Duodenal mucosa (tissue), 2 donors: ENCODE measurements around the gene LRRC75B.
"Not testable (repeated sequence)": the region's sequence is repeated elsewhere in the genome, so short reads cannot be mapped to it uniquely, and the experiment has no call there.

Experiments
- H3K27ac ChIP-seq: one replicate; pipeline ENCODE4 v1.7.0; 2013; ENCODE audit warnings: low read depth, low read length
- H3K27me3 ChIP-seq, 2 donors: one replicate each; pipeline ENCODE4 v1.7.0; 2013; ENCODE audit warnings: low read length in 2 of 2, control low read depth in 1 of 2; ENCODE audit not compliant: insufficient read depth in 2 of 2, control insufficient read depth in 1 of 2
- H3K36me3 ChIP-seq, 2 donors: one replicate each; pipeline ENCODE4 v1.7.0; 2013; ENCODE audit warnings: low read length in 2 of 2, control low read depth in 1 of 2; ENCODE audit not compliant: insufficient read depth in 2 of 2, control insufficient read depth in 1 of 2
- H3K4me1 ChIP-seq, 2 donors: one replicate each; pipeline ENCODE4 v1.7.0; 2013; ENCODE audit warnings: low read length in 2 of 2, control low read depth in 1 of 2; ENCODE audit not compliant: insufficient read depth in 2 of 2, control insufficient read depth in 1 of 2
- H3K4me3 ChIP-seq, 2 donors: one replicate each; pipeline ENCODE4 v1.7.0; 2013; ENCODE audit warnings: low read length in 2 of 2, low read depth in 1 of 2
- H3K9ac ChIP-seq, 2 donors: one replicate each; pipeline ENCODE4 v1.7.0; 2013; ENCODE audit warnings: low read length in 2 of 2, low read depth in 1 of 2
- H3K9me3 ChIP-seq, 2 donors: one replicate each; pipeline ENCODE4 v1.7.0; 2013; ENCODE audit warnings: low read length in 2 of 2, control low read depth in 1 of 2; ENCODE audit not compliant: control insufficient read depth in 1 of 2

The LRRC75B gene

GRCh38 chr22:24593559-24593835, 624 bp upstream of the LRRC75B start:
- Histone ChIP-seq H3K4me3 (peak overlapping the region in 1 of 2 donors; percentile 58), H3K4me1 (peaks cover 10 to 25% of the 10 kb centered on the region in 2 donors), H3K9ac (peak overlapping the region; percentile 54 to 76)
- H3K27me3 ChIP-seq, H3K9me3 ChIP-seq, H3K36me3 ChIP-seq, H3K27ac ChIP-seq: not testable (repeated sequence)

- H3K36me3 ChIP-seq = peaks cover 0 to 10% of the 10 kb centered on the region in 2 donors
- peak overlapping the region; percentile 56 to 57 for H3K9ac ChIP-seq
- H3K27ac ChIP-seq = peak overlapping the region; percentile 52
- peaks cover 10 to 25% of the 10 kb centered on the region in 2 donors for H3K4me1 ChIP-seq
- no peaks in the 10 kb centered on the region for H3K27me3 ChIP-seq
- H3K9me3 ChIP-seq = no peaks in the 10 kb centered on the region
- H3K4me3 ChIP-seq = peak overlapping the region; percentile 62 to 73
These were observed 619 bp downstream of the LRRC75B start for GRCh38 chr22:24592058-24592850.

GRCh38 chr22:24591286-24591830, 1.5 kb downstream of the LRRC75B start:
- peaks cover 10 to 25% of the 10 kb centered on the region in 2 donors for H3K4me1 ChIP-seq

GRCh38 chr22:24590596-24591173, 2.2 kb downstream of the LRRC75B start:
- Histone ChIP-seq H3K27ac (no peak overlapping the region), H3K4me1 (peaks cover 10 to 25% of the 10 kb centered on the region in 2 donors), H3K9ac (no peak overlapping the region), H3K9me3 (no peaks in the 10 kb centered on the region), H3K4me3 (no peak overlapping the region), H3K27me3 (no peaks in the 10 kb centered on the region), H3K36me3 (peaks cover 0 to 21% of the 10 kb centered on the region in 2 donors)

More at GRCh38 chr22:24591286-24591830, 1.5 kb downstream of the LRRC75B start:
- H3K27me3 ChIP-seq = no peaks in the 10 kb centered on the region
- H3K9me3 ChIP-seq = no peaks in the 10 kb centered on the region
- peaks cover 0 to 15% of the 10 kb centered on the region in 2 donors for H3K36me3 ChIP-seq
- no peak overlapping the region for H3K9ac ChIP-seq
- no peak overlapping the region for H3K27ac ChIP-seq
- no peak overlapping the region for H3K4me3 ChIP-seq

GRCh38 chr22:24589518-24590030, 3.3 kb downstream of the LRRC75B start:
- no peak overlapping the region for H3K9ac ChIP-seq
- no peak overlapping the region for H3K4me3 ChIP-seq
- no peaks in the 10 kb centered on the region for H3K27me3 ChIP-seq
- peaks cover 11 to 24% of the 10 kb centered on the region in 2 donors for H3K4me1 ChIP-seq
- no peaks in the 10 kb centered on the region for H3K9me3 ChIP-seq
- peaks cover 0 to 22% of the 10 kb centered on the region in 2 donors for H3K36me3 ChIP-seq
- H3K27ac ChIP-seq = no peak overlapping the region

- Histone ChIP-seq H3K9me3 (no peaks in the 10 kb centered on the region), H3K9ac (no peak overlapping the region), H3K36me3 (peaks cover 0 to 22% of the 10 kb centered on the region in 2 donors), H3K27me3 (no peaks in the 10 kb centered on the region), H3K4me3 (no peak overlapping the region), H3K4me1 (peaks cover 11 to 23% of the 10 kb centered on the region in 2 donors), H3K27ac (no peak overlapping the region)
These were observed 4.0 kb downstream of the LRRC75B start for GRCh38 chr22:24588757-24589481.

GRCh38 chr22:24588381-24588756, 4.5 kb downstream of the LRRC75B start:
- no peaks in the 10 kb centered on the region for H3K27me3 ChIP-seq
- no peak overlapping the region for H3K4me3 ChIP-seq
- peaks cover 0 to 22% of the 10 kb centered on the region in 2 donors for H3K36me3 ChIP-seq
- H3K27ac ChIP-seq = no peak overlapping the region
- H3K4me1 ChIP-seq = peaks cover 13 to 23% of the 10 kb centered on the region in 2 donors
- no peak overlapping the region for H3K9ac ChIP-seq
- H3K9me3 ChIP-seq = no peaks in the 10 kb centered on the region

GRCh38 chr22:24587948-24588347, 4.9 kb downstream of the LRRC75B start:
- Histone ChIP-seq H3K9ac (no peak overlapping the region), H3K27ac (no peak overlapping the region), H3K4me1 (peaks cover 17 to 23% of the 10 kb centered on the region in 2 donors), H3K27me3 (no peaks in the 10 kb centered on the region), H3K4me3 (no peak overlapping the region), H3K9me3 (no peaks in the 10 kb centered on the region), H3K36me3 (peaks cover 0 to 22% of the 10 kb centered on the region in 2 donors)

- Histone ChIP-seq H3K9ac (no peak overlapping the region), H3K9me3 (no peaks in the 10 kb centered on the region), H3K27me3 (no peaks in the 10 kb centered on the region), H3K4me1 (peaks cover 18 to 22% of the 10 kb centered on the region in 2 donors), H3K27ac (no peak overlapping the region), H3K36me3 (peaks cover 0 to 22% of the 10 kb centered on the region in 2 donors), H3K4me3 (no peak overlapping the region)
These were observed 5.6 kb downstream of the LRRC75B start for GRCh38 chr22:24587251-24587650.
